C4-2B (cell line): ENCODE data around the gene GOLIM4.

Experiments used
- ZFX ChIP-seq: fragments of 450-650 bp; IDR thresholded peaks from 2 replicates; pipeline ENCODE4 v1.6.1; 2017
- TF ChIP-seq, protein P1 (sequence below): fragments of 450-650 bp; conservative IDR thresholded peaks from 2 replicates; pipeline ENCODE4 v1.5.1; 2017; ENCODE audit warnings: mild to moderate bottlenecking

DNA sequence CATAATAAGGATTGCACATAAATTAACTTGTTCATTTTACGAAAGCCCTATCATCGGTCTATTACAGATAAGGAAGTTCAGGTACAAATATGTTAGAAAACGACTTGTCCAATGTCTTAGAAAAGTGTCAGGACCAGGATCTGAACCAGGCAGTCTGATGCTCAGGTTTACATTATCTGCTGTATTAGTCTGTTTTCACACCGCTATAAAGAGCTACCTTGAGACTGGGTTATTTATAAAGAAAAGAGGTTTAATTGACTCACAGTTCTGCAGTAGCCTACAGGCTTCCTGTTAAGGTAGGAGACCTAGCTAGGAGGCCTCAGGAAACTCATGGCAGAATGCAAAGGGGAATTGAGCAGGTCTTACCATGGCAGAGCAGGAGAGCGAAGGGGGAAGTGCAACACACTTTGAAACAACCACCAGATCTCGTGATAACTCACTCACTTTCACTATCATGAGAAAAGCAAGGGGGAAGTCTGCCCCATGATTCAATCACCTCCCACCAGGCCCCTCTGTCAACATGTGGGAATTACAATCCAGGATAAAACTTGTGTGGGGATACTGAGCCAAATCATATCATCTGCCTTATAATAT is 45.8 kb upstream of the GOLIM4 start:
- TF ChIP-seq, protein P1, sequence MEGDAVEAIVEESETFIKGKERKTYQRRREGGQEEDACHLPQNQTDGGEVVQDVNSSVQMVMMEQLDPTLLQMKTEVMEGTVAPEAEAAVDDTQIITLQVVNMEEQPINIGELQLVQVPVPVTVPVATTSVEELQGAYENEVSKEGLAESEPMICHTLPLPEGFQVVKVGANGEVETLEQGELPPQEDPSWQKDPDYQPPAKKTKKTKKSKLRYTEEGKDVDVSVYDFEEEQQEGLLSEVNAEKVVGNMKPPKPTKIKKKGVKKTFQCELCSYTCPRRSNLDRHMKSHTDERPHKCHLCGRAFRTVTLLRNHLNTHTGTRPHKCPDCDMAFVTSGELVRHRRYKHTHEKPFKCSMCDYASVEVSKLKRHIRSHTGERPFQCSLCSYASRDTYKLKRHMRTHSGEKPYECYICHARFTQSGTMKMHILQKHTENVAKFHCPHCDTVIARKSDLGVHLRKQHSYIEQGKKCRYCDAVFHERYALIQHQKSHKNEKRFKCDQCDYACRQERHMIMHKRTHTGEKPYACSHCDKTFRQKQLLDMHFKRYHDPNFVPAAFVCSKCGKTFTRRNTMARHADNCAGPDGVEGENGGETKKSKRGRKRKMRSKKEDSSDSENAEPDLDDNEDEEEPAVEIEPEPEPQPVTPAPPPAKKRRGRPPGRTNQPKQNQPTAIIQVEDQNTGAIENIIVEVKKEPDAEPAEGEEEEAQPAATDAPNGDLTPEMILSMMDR = no peak
- no peak for TF ChIP-seq ZFX
